ENCODE measurements around the gene HTR3E.

HTR3E gene

GRCh38 chr3:184156522-184156955 is 59.7 kb downstream of the HTR3E start:
- DNase-seq (ENCODE audit: low spot score), result peak; percentile 67
